Neural progenitor cell (in vitro differentiated cells): ENCODE measurements around the gene TM9SF3.

Source experiments
- CTCF ChIP-seq: fragments of 200-600 bp; sonication (generic); IDR thresholded peaks from 2 replicates; pipeline ENCODE4 v1.5.1; 2017; ENCODE audit warnings: antibody characterized with exemption, mild to moderate bottlenecking
- EZH2 ChIP-seq: fragments of 200-600 bp; sonication (generic); IDR thresholded peaks from 2 replicates; pipeline ENCODE4 v1.6.1; 2017; ENCODE audit warnings: antibody characterized with exemption, mild to moderate bottlenecking, moderate library complexity

DNA sequence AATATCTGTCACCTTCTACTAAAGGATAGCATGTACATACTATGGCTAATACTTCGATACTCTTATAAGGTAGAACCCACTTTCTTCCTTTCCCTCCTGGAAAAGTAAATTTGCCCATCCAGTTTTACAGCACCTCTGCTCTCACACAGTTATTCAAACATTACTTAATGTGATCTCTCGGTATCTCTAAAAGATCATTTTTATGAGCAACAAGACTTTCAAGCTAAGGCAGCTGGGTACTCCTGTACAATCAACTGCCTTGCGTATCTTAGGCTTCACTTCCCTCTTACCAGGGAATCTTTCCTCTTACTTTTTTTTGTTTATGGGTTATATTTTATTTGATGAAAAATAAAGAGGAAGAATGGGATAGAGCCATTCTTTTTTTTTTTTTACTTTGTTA lies 46.6 kb downstream of the TM9SF3 start:
- TF ChIP-seq CTCF (no peak), EZH2 (no peak)
